Measurements from ENCODE around the gene POLE2.
"Not testable (repeated sequence)": the region's sequence is repeated elsewhere in the genome, so short reads cannot be mapped to it uniquely, and the experiment has no call there.

POLE2 gene

DNA sequence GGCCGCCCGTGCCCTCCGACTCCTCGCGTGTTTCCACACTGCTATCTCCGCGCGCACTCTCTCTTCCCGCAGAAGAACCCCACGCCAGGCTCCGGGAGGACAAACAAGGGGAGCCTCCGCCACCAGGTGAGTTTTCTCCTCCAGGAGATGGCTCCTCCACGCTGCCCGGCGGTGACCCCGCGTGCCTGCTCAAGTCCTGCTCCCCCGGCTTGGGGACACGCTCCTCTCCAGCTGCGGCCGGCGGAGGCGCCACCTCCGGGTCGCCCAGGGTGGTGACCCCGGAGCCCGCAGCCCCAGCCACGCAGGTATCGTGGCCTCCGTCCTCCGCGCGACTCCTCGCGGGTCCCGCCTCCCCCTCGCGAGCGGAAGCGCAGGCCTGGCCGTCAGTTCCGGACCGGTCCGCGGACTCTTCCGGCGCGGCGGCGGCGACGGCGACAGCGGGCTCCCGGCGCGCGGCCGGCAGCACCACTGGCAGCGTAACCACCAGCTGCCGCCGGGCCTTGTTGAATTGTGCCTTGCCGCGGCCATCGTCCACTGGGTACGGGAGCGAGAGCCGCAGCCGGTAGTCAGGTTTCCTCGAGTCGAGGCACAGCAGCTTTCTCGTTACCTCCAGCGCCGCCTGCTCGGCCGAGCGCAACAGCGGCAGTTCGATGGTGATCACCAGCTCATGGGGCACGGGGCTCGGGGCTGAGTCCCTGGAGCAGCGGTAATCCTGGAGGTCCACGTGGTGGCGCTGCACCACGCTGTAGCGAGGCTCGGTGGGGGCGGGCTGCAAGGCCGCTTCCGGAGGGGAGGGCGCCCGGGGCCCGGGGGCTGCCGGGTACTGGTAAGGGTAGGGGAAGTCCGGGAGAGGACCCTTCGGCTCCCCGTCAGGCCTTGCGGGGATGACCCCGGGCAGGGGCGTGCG, 54.1 kb downstream of the POLE2 start:
- H3K27me3 ChIP-seq (ENCODE audit: insufficient read depth, low read length), result no peaks in the 10 kb centered on the region
- H2AFZ ChIP-seq (ENCODE audit: low read length, unreplicated experiment), result peak overlapping the region; percentile 76
- peak overlapping the region; percentile 79 for H3K27ac ChIP-seq (ENCODE audit: low read depth, low read length)
- peaks cover 14% of the 10 kb centered on the region for H3K4me1 ChIP-seq (ENCODE audit: control insufficient read depth, insufficient read depth, low read length, unreplicated experiment)
- peaks cover 14% of the 10 kb centered on the region for H3K36me3 ChIP-seq (ENCODE audit: insufficient read depth, low read length)
- peaks cover 82% of the 10 kb centered on the region for H3K79me2 ChIP-seq (ENCODE audit: control insufficient read depth, insufficient read depth, low read length, unreplicated experiment)
- peak overlapping the region; percentile 99 for H3K4me3 ChIP-seq (ENCODE audit: low read depth, low read length)

DNA sequence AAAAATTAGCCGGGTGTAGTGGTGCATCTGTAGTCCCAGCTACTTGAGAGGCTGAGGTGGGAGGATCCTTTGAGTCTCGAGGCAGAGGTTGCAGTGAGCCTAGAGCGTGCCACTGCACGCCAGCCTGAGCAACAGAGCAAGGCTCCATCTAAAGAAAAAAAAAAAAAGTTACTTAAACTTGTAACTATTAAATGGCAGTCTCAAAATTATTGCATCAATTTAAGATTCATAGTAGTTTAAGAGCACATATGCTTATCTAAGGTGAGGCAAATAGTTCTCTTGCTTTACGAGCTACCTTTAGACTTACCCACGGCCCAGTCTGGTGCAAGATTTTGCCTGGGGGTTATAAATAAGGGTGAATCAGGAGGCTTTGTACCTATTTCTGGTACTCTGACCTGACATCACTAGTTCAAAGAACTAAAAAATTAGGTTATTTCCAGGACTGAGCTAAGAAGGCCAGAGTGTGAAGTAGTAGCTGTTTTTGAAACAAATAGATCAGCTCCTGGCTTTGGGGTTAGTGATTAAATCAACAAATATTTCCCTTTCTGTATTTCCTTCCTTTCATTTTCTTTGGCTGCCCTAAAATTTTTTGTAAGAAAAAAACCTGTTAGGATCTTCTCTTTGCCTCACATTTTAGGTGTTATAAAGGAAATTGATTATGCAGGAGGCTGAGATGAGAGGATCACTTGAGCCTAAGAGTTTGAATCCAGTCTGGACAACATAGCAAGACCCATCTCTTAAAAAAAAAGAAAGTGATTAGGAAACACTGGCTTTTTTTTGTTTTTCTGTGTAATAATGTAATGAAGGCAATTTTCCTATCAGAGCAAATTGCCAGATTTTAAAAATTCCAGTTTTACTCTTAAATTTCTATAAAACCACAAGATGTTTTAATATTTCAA, 63.8 kb downstream of the POLE2 start:
- peaks cover 64% of the 10 kb centered on the region for H3K79me2 ChIP-seq (ENCODE audit: control insufficient read depth, insufficient read depth, low read length, unreplicated experiment)
- H3K27ac ChIP-seq (ENCODE audit: low read depth, low read length), result peak overlapping the region; percentile 5; the same call in 1 of the 2 replicates
- no peaks in the 10 kb centered on the region for H3K27me3 ChIP-seq (ENCODE audit: insufficient read depth, low read length)
- H2AFZ ChIP-seq (ENCODE audit: low read length, unreplicated experiment), result no peak overlapping the region
- H3K36me3 ChIP-seq (ENCODE audit: insufficient read depth, low read length), result 0 out of 2 replicates have a peak, but pooled peaks cover 11% of the 10 kb centered on the region
- peaks cover 20% of the 10 kb centered on the region for H3K4me1 ChIP-seq (ENCODE audit: control insufficient read depth, insufficient read depth, low read length, unreplicated experiment)
- peak overlapping the region; percentile 84 for H3K4me3 ChIP-seq (ENCODE audit: low read depth, low read length)

DNA sequence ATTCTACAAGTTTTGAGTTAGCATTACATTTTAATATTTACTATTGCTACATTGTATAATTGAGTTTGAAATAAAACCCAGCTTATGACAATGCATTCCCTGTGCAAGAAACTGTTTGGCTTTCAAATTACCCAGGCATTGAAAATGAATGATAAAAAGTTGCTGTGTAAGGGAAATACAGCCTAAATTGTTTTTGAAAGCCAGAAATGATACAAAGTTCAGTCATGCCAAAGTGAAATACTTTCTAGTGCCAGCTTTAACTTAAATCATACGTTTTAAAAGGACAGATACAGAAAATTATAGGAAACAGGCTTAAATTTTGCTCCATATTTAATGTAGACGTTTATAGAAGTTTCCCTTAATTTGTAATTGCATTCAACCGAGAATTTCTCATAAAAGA, 64.6 kb downstream of the POLE2 start:
- peaks cover 12% of the 10 kb centered on the region; the same call in 1 of the 2 replicates for H3K36me3 ChIP-seq (ENCODE audit: insufficient read depth, low read length)
- H3K4me1 ChIP-seq (ENCODE audit: control insufficient read depth, insufficient read depth, low read length, unreplicated experiment), result peaks cover 22% of the 10 kb centered on the region
- no peaks in the 10 kb centered on the region for H3K27me3 ChIP-seq (ENCODE audit: insufficient read depth, low read length)
- H3K4me3 ChIP-seq (ENCODE audit: low read depth, low read length), result peak overlapping the region; percentile 84
- peak overlapping the region; percentile 28; the same call in 1 of the 2 replicates for H3K27ac ChIP-seq (ENCODE audit: low read depth, low read length)
- peaks cover 68% of the 10 kb centered on the region for H3K79me2 ChIP-seq (ENCODE audit: control insufficient read depth, insufficient read depth, low read length, unreplicated experiment)
- no peak overlapping the region for H2AFZ ChIP-seq (ENCODE audit: low read length, unreplicated experiment)

DNA sequence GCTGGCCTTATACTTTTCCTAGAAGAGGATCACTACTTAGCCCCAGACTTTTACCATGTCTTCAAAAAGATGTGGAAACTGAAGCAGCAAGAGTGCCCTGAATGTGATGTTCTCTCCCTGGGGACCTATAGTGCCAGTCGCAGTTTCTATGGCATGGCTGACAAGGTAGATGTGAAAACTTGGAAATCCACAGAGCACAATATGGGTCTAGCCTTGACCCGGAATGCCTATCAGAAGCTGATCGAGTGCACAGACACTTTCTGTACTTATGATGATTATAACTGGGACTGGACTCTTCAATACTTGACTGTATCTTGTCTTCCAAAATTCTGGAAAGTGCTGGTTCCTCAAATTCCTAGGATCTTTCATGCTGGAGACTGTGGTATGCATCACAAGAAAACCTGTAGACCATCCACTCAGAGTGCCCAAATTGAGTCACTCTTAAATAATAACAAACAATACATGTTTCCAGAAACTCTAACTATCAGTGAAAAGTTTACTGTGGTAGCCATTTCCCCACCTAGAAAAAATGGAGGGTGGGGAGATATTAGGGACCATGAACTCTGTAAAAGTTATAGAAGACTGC, 65.9 kb downstream of the POLE2 start:
- Histone ChIP-seq H3K4me1 (ENCODE audit: control insufficient read depth, insufficient read depth, low read length, unreplicated experiment) (peaks cover 35% of the 10 kb centered on the region), H3K27me3 (ENCODE audit: insufficient read depth, low read length) (no peaks in the 10 kb centered on the region), H2AFZ (ENCODE audit: low read length, unreplicated experiment) (no peak overlapping the region), H3K27ac (ENCODE audit: low read depth, low read length) (no peak overlapping the region), H3K36me3 (ENCODE audit: insufficient read depth, low read length) (peaks cover 17% of the 10 kb centered on the region; the same call in 1 of the 2 replicates), H3K79me2 (ENCODE audit: control insufficient read depth, insufficient read depth, low read length, unreplicated experiment) (peaks cover 75% of the 10 kb centered on the region), H3K4me3 (ENCODE audit: low read depth, low read length) (peak overlapping the region; percentile 84)

DNA sequence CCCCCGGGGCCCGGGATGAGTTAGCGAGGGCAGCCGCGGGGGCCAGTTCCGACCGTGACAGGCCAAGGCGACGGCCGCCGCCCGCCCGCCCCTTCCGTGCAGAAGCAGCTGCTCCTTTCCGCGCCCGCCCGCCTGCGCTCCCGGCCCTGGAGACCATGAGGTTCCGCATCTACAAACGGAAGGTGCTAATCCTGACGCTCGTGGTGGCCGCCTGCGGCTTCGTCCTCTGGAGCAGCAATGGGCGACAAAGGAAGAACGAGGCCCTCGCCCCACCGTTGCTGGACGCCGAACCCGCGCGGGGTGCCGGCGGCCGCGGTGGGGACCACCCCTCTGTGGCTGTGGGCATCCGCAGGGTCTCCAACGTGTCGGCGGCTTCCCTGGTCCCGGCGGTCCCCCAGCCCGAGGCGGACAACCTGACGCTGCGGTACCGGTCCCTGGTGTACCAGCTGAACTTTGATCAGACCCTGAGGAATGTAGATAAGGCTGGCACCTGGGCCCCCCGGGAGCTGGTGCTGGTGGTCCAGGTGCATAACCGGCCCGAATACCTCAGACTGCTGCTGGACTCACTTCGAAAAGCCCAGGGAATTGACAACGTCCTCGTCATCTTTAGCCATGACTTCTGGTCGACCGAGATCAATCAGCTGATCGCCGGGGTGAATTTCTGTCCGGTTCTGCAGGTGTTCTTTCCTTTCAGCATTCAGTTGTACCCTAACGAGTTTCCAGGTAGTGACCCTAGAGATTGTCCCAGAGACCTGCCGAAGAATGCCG, 66.7 kb downstream of the POLE2 start:
- Histone ChIP-seq H3K79me2 (ENCODE audit: control insufficient read depth, insufficient read depth, low read length, unreplicated experiment) (peaks cover 73% of the 10 kb centered on the region), H3K4me1 (ENCODE audit: control insufficient read depth, insufficient read depth, low read length, unreplicated experiment) (peaks cover 35% of the 10 kb centered on the region), H3K27me3 (ENCODE audit: insufficient read depth, low read length) (no peaks in the 10 kb centered on the region), H3K4me3 (ENCODE audit: low read depth, low read length) (peak overlapping the region; percentile 84), H2AFZ (ENCODE audit: low read length, unreplicated experiment) (no peak overlapping the region), H3K36me3 (ENCODE audit: insufficient read depth, low read length) (peaks cover 14% of the 10 kb centered on the region; the same call in 1 of the 2 replicates), H3K27ac (ENCODE audit: low read depth, low read length) (peak overlapping the region; percentile 90; the same call in 1 of the 2 replicates)

DNA sequence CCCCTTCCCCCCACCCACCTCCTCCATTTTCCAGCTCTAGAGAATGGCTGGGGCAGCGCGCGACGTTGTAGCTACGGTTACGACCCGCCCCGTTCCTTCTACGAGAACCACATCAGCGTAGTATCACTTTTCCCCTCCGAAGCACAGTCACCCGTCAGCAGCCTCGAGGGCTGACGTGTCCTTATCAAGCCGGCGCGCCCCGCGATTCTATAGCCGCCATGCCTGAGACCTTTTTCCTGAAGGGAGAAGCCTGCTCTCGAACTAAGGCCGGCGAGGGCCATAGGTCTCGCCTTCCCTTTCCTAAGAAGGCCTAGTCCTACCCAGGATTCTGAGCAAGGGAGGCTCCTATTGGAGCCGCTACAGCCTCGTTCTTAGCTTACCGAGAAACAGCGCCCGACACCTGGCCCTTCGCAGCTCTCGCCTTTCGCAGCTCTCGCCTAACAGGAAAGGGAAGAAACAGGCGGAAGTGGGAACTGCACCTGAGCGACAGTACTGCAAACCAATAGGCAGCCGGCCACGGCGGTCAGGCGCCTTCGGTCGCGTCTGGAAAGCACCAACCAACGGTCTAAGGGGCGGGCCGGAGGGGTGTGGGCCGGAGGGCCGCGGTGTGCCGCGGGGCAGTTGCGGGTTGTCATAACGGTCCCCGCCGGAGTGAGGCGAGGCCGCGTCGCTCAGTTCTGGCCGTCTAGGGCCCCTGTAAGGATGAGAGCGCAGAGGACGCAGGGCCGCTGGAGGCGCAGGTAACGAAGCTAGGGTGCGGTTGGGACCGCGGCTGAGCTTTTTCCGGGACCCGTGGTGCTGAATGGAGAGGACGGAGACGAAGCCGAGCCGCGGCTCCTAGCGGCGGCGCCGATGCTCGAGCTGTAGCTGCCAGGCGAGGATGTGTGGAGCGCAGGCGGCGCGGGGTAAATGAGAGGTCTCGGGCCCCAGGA, 67.6 kb downstream of the POLE2 start, which contains the start of the genes MGAT2 and RPL36AL:
Gene MGAT2 (plus strand): TSS at position 618 of the 932 bp plus-strand sequence. CDS start 470 bp downstream, outside the sequence.
Gene RPL36AL (minus strand): TSS at position 445 of the 932 bp plus-strand sequence. CDS start 1,522 bp downstream, outside the sequence.
- peaks cover 12% of the 10 kb centered on the region; the same call in 1 of the 2 replicates for H3K36me3 ChIP-seq (ENCODE audit: insufficient read depth, low read length)
- peak within 1 kb of the TSS; percentile 90 for H3K27ac ChIP-seq (ENCODE audit: low read depth, low read length)
- peaks cover 32% of the 10 kb centered on the region for H3K4me1 ChIP-seq (ENCODE audit: control insufficient read depth, insufficient read depth, low read length, unreplicated experiment)
- H2AFZ ChIP-seq (ENCODE audit: low read length, unreplicated experiment), result peak within 1 kb of the TSS; percentile 17
- peaks cover 69% of the 10 kb centered on the region for H3K79me2 ChIP-seq (ENCODE audit: control insufficient read depth, insufficient read depth, low read length, unreplicated experiment)
- no peaks in the 10 kb centered on the region for H3K27me3 ChIP-seq (ENCODE audit: insufficient read depth, low read length)
- peak within 1 kb of the TSS; percentile 84 for H3K4me3 ChIP-seq (ENCODE audit: low read depth, low read length)

DNA sequence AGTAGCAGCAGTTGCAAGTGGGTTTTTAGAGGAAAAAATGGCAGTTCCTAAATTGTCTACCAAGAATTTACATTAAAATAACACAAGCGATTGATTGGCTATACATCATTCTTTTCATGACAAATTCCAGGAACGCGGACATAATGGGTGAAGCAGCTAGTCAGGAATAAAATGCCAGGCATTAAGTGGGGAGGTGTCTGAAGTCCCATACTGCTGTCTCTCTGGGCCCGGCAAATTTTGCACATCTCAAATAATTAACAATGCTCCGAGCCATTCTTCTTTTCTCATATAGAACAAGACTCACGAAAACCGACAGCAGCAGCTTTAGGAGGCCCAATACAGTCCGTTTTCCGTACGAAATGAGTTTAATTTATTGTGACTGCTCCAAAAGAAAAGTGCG, 68.3 kb downstream of the POLE2 start:
- Histone ChIP-seq H3K27me3 (ENCODE audit: insufficient read depth, low read length) (no peaks in the 10 kb centered on the region), H3K79me2 (ENCODE audit: control insufficient read depth, insufficient read depth, low read length, unreplicated experiment) (peaks cover 68% of the 10 kb centered on the region), H3K36me3 (ENCODE audit: insufficient read depth, low read length) (peaks cover 12% of the 10 kb centered on the region; the same call in 1 of the 2 replicates), H2AFZ (ENCODE audit: low read length, unreplicated experiment) (no peak overlapping the region), H3K4me1 (ENCODE audit: control insufficient read depth, insufficient read depth, low read length, unreplicated experiment) (peaks cover 31% of the 10 kb centered on the region), H3K4me3 (ENCODE audit: low read depth, low read length) (peak overlapping the region; percentile 84), H3K27ac (ENCODE audit: low read depth, low read length) (peak overlapping the region; percentile 90)

DNA sequence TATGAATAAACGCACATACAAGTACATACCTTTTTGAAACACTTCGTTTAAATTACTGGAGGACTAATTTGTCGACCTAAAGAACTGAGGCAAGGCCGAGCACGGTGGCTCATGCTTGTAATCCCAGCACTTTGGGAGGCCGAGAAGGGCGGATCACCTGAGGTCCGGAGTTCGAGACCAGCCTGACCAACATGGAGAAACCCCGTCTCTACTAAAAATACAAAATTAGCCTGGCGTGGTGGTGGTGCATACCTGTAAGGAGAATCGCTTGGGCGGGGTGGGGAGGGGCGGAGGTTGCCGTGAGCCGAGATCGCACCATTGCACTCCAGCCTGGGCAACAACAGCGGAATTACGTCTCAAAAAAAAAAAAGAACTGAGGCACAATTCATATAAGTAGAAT, 68.7 kb downstream of the POLE2 start:
- not testable (repeated sequence) for H3K27ac ChIP-seq (ENCODE audit: low read depth, low read length); H3K27me3 ChIP-seq (ENCODE audit: insufficient read depth, low read length); H2AFZ ChIP-seq (ENCODE audit: low read length, unreplicated experiment)
- Histone ChIP-seq H3K4me3 (ENCODE audit: low read depth, low read length) (peak overlapping the region; percentile 84), H3K36me3 (ENCODE audit: insufficient read depth, low read length) (peaks cover 12% of the 10 kb centered on the region; the same call in 1 of the 2 replicates), H3K4me1 (ENCODE audit: control insufficient read depth, insufficient read depth, low read length, unreplicated experiment) (peaks cover 28% of the 10 kb centered on the region), H3K79me2 (ENCODE audit: control insufficient read depth, insufficient read depth, low read length, unreplicated experiment) (peaks cover 65% of the 10 kb centered on the region)
